ENCODE results near the gene TCF12.

TCF12 gene

DNA sequence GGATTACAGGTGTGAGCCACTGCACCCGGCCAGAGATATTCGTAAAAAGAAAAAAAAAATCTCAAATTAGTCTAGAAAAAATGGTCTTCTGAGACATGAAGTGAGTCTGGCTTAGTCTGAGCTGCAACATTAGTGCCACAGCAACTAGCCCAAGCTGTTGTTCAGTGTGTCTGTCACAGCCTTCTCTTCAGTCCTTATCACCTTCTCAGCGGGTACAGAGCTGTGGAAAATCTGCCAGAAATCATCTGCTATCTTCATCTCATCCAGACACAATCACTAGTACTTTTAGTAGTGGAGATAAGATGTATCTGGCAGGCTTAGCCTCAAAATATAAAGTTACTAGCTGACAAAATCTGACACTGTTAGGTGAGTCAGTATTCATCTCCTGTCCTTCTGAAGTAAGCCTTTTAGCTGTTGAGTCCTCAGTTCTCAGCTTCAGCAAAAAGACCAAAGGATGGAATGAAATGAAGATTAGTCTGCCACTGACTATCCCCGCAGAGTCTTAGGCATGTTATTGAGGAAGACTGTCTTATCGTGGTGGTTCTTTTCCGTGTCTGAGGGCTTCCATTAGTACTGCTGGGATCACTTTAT lies 337.4 kb downstream of the TCF12 start:
- no peaks in the 10 kb centered on the region for H3K27me3 ChIP-seq (ENCODE audit: insufficient read depth, low read length, poor library complexity, severe bottlenecking)
- H4K20me1 ChIP-seq (ENCODE audit: insufficient read depth, low read length, poor library complexity, severe bottlenecking) = no peaks in the 10 kb centered on the region
- H3K79me2 ChIP-seq (ENCODE audit: insufficient read depth, low read length) = no peaks in the 10 kb centered on the region
- H3K36me3 ChIP-seq (ENCODE audit: insufficient read depth, low read length) = peaks cover 40% of the 10 kb centered on the region; the same call in 1 of the 2 replicates
- H3K4me3 ChIP-seq (ENCODE audit: low read length, poor library complexity, severe bottlenecking) = no peak overlapping the region
- H3K9me2 ChIP-seq (replicated peaks; ENCODE audit: low read depth, low read length) = no peaks in the 10 kb centered on the region
- no peaks in the 10 kb centered on the region for H3F3A ChIP-seq (ENCODE audit: low read depth)
- no peak overlapping the region for H2AFZ ChIP-seq (ENCODE audit: low read length)
- no peak for TF ChIP-seq CTCF (conservative IDR thresholded peaks at IDR 0.05; ENCODE audit: low read length)
- TF ChIP-seq EZH2phosphoT487 (IDR thresholded peaks at IDR 0.05; ENCODE audit: borderline replicate concordance) = no peak
- no peak overlapping the region for H3K4me2 ChIP-seq (ENCODE audit: low read depth, low read length, poor library complexity, severe bottlenecking)
- no peaks in the 10 kb centered on the region for H3K4me1 ChIP-seq (ENCODE audit: insufficient read depth, low read length, poor library complexity, severe bottlenecking)
- no peak overlapping the region for H3K9ac ChIP-seq (ENCODE audit: low read depth, low read length, poor library complexity, severe bottlenecking)
- H3K9me3 ChIP-seq (ENCODE audit: insufficient read depth, low read depth, low read length) = no peaks in the 10 kb centered on the region

DNA sequence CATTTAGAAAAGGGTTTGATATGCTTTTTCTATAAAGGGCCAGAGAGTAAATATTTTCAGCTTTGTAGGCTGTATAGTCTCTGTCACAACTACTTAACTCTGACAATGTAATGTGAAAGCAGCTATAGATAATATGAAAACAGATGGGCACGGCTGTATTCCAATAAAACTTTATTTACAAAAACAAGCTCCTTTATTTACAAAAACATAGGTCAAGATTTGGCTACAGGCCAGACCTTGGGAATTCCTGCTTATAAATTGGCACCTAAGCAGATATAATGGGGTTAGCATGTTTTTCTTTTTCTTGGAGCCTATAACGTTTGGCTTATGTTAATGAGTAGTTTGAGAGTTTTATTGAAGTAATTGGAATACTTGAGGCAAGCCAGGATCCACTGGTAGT lies 338.5 kb downstream of the TCF12 start:
- Histone ChIP-seq H2AFZ (ENCODE audit: low read length) (no peak overlapping the region), H3K9me3 (ENCODE audit: insufficient read depth, low read depth, low read length) (no peaks in the 10 kb centered on the region), H3K9me2 (replicated peaks; ENCODE audit: low read depth, low read length) (no peaks in the 10 kb centered on the region), H3F3A (ENCODE audit: low read depth) (no peaks in the 10 kb centered on the region), H3K4me3 (ENCODE audit: low read length, poor library complexity, severe bottlenecking) (no peak overlapping the region), H3K27me3 (ENCODE audit: insufficient read depth, low read length, poor library complexity, severe bottlenecking) (no peaks in the 10 kb centered on the region), H3K36me3 (ENCODE audit: insufficient read depth, low read length) (peaks cover 35% of the 10 kb centered on the region; the same call in 1 of the 2 replicates), H3K4me2 (ENCODE audit: low read depth, low read length, poor library complexity, severe bottlenecking) (no peak overlapping the region), H4K20me1 (ENCODE audit: insufficient read depth, low read length, poor library complexity, severe bottlenecking) (no peaks in the 10 kb centered on the region), H3K4me1 (ENCODE audit: insufficient read depth, low read length, poor library complexity, severe bottlenecking) (no peaks in the 10 kb centered on the region), H3K9ac (ENCODE audit: low read depth, low read length, poor library complexity, severe bottlenecking) (no peak overlapping the region), H3K79me2 (ENCODE audit: insufficient read depth, low read length) (no peaks in the 10 kb centered on the region)
- no peak for TF ChIP-seq CTCF (conservative IDR thresholded peaks at IDR 0.05; ENCODE audit: low read length)
- no peak for TF ChIP-seq EZH2phosphoT487 (IDR thresholded peaks at IDR 0.05; ENCODE audit: borderline replicate concordance)

- Histone ChIP-seq H3K4me3 (ENCODE audit: low read length, poor library complexity, severe bottlenecking) (no peak overlapping the region), H3K9me3 (ENCODE audit: insufficient read depth, low read depth, low read length) (no peaks in the 10 kb centered on the region), H3K9ac (ENCODE audit: low read depth, low read length, poor library complexity, severe bottlenecking) (no peak overlapping the region), H3F3A (ENCODE audit: low read depth) (no peaks in the 10 kb centered on the region), H3K4me2 (ENCODE audit: low read depth, low read length, poor library complexity, severe bottlenecking) (no peak overlapping the region), H2AFZ (ENCODE audit: low read length) (no peak overlapping the region), H3K79me2 (ENCODE audit: insufficient read depth, low read length) (no peaks in the 10 kb centered on the region), H3K36me3 (ENCODE audit: insufficient read depth, low read length) (peaks cover 36% of the 10 kb centered on the region), H3K27me3 (ENCODE audit: insufficient read depth, low read length, poor library complexity, severe bottlenecking) (no peaks in the 10 kb centered on the region), H3K4me1 (ENCODE audit: insufficient read depth, low read length, poor library complexity, severe bottlenecking) (no peaks in the 10 kb centered on the region), H3K9me2 (replicated peaks; ENCODE audit: low read depth, low read length) (no peaks in the 10 kb centered on the region), H4K20me1 (ENCODE audit: insufficient read depth, low read length, poor library complexity, severe bottlenecking) (no peaks in the 10 kb centered on the region)
- no peak for TF ChIP-seq EZH2phosphoT487 (IDR thresholded peaks at IDR 0.05; ENCODE audit: borderline replicate concordance)
- no peak for TF ChIP-seq CTCF (conservative IDR thresholded peaks at IDR 0.05; ENCODE audit: low read length)
Observed at GRCh38 chr15:57259568-57260040, 341.2 kb downstream of the TCF12 start.
